Renal cortex interstitium (tissue), 11 donors: ENCODE results near the gene SMYD2. TPM values are rescaled to one million over a fixed set of nuclear protein-coding genes. Genes with fewer than 3 reads are reported as not detected.

Experiments used
- DNase-seq, 11 donors: peaks; one replicate each; pipeline ENCODE4 v3.0.0-alpha.2; 2013; ENCODE audit warnings: low read depth in 9 of 11, low spot score in 4 of 11; ENCODE audit errors: extremely low read depth in 1 of 11
- polyA plus RNA-seq, 3 donors: library from polyadenylated mRNA; unstranded; fragments of 120-200 nt; gene quantifications; one replicate each; pipeline ENCODE4 v1.2.1, GENCODE V29; 2013; ENCODE audit not compliant: insufficient read length in 3 of 3

SMYD2 gene
- polyA plus RNA-seq, 3 donors, result 40.3 to 57.0 (median 44.0) TPM

DNA sequence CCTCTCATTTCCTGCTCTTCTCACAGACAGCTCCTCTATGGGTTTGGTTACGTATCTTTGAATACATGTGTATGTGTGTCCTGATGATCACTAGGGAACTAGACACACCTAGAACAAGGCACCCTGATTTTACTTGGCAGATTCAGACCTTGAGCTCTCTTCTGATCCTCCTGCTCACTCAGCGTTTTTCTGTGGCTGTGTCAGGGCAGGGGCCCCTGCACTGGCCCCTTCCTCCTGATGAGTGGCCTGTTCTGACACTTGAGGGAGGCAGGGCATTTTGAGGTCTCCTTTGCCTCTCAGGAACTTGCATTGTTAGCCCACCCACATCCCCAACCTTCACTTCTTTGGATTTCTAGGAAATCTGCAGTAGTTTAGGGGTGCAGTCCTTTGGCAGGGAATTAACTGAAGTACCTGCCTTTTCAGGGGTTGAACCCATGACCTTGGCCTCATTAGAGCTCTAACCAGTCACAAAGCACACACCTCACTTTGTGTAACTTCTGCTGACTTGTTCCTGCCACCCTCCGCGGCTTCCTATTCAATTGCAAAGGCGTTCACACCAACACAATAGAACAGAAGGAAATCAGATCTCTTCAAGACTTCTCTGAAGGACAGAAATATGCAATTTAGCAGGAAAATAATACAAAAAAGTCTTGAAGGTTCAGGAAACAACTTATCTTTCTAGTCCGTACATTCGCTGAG, 8.8 kb downstream of the SMYD2 start:
- DNase-seq, result no peak

DNA sequence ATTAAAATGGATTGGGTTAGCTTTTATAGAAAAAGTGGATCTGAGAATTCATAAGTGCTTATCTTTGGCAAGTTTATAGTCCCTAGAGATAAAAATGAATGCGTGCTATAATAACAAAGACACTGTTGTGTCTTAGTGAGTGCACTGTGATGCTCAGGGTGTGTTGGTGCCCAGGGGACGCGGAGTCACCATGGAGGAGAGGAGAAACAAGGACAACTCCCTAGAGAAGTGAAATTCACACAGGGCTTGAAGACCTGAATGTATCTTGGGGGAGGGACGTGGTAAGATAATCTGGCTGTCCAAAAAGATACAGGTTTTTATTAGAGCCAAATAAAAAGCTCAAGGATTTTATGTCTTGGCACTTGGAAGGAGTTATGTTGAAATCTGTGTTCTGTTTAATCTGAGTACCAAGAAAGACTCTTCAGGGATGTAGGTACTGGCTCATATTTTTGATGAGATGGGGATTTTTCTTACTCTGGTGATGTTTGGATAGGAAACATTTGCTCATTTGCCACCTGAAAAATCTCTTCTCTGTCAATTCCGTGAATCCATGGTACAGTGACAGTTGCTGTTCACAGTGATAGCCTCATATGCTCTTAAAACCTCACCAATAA, 9.6 kb downstream of the SMYD2 start:
- no peak for DNase-seq

DNA sequence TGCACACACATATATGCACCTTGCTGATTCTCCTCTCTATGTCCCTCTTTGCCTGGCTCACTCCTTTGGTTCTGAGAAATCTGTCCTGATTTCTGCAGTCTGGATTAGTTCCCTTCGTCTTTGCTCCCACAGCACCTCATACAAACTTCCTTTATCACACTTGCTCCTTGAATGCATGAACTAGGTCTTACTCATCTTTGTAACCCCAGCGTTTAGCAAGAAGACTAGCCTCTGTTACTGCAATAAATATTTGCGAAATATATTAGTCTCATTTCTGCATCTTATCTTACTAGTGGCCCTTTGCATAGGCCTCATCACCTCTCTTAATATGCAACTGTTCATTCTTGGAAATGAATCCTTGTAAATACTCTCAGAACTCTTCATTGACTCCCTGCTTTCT, 11.4 kb downstream of the SMYD2 start:
- no peak for DNase-seq

DNA sequence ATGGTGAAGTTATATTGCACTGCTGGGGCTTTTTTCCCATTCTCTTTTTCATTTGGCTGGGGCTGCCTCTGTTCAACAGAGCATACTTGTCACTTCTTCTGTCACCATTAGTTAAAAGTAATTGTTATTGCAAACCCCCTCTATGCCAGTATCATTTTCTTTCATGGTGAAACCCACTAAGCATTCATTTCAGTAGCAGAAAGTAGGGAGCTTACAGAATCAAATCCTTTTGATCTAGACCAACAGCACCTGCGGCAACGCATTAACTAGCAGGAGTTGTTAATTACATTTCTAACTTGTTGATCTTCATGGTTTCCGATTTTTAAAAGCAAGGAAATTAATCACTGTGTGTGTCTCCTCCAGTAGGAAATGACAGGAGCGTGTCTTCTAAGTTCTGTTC, 15.0 kb downstream of the SMYD2 start:
- no peak for DNase-seq

DNA sequence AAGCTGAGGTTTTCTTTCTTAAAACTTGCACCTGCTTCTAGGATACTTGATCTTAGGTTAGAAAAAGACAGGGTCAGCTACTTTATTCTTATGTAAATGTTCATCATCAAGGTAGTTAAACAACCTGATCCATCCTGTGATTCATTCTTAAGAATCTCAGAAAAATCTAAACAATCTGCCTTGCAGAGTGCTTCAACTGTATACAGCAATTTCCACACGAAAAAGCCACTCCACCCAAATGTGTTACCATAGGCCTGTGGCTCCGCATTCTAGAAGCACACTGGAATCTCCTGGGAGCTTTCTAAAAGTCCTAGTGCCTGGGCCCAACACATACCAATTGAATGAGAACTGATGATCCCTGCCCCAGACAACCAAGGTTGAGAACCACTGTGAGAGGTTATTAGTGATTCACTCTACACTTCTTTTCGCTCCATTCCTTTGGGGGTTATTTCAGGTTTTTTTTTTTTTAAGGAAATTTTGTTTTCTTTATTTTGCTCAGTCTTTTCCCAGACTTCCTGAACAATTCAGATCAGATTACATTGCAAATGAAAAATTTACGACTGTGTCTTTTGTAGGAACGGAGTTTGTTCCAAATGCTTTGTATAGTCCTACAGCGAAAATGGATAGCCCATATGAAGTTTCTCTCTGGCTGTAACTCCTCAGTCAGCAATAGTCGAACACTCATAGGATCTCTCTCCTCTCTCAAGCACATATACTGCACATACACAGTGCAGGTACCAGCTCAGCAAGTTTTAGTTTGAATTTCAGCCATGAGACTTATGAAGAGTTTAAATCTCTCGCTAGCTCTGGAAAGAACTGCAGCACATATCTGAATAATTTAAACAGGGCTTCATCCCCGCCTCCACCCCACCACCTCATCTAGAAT, 16.1 kb downstream of the SMYD2 start:
- peak in 3 of 11 donors; percentile 23 to 50 (median 33) for DNase-seq

DNA sequence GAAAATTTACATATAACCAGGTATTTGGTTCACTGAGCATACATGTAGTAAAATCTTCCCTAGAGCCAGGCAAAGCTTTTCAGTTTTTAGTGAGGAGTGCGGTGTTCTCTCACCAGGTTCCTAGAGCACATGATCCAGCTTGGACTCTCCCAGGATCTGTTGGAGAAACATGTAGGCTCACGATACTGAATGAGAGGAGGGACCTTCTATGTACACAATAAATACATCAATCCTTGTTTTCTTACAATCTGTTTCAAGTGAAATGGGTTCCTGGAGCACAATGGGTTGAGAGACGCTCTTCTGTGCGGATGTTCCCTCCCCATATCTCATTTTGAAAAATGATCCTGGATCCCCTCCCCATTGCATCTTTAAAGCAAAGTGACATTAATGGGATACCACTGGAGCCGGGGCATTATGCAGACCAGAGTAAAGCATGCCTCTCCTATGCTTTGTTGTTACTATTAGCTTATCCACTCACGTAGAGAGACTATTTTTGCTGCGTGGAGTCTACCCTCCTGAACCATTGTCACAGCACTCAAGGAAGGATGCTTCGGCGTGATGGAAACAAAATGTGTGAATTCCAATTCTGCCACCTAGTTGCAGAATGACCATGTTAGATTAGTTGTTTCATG, 19.3 kb downstream of the SMYD2 start:
- DNase-seq, result no peak

DNA sequence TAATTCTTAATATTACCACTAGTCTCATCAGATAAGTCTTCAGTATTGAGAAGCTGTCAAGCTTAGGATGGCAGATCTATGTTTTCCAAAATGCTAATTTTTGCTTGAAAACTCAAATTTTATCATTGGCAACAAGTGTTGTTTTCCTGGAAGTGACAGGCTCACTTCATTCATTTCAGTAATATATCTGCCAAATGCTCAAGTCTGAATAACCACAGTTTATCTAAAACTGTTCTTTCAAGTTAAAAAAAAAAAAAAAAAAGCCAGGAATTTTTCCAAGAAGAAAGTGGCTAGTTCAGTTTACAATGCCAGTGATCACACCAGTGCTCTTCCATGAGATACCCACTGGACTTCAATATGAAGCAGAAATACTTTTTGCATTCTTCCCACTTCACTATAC, 20.6 kb downstream of the SMYD2 start:
- DNase-seq, result no peak

DNA sequence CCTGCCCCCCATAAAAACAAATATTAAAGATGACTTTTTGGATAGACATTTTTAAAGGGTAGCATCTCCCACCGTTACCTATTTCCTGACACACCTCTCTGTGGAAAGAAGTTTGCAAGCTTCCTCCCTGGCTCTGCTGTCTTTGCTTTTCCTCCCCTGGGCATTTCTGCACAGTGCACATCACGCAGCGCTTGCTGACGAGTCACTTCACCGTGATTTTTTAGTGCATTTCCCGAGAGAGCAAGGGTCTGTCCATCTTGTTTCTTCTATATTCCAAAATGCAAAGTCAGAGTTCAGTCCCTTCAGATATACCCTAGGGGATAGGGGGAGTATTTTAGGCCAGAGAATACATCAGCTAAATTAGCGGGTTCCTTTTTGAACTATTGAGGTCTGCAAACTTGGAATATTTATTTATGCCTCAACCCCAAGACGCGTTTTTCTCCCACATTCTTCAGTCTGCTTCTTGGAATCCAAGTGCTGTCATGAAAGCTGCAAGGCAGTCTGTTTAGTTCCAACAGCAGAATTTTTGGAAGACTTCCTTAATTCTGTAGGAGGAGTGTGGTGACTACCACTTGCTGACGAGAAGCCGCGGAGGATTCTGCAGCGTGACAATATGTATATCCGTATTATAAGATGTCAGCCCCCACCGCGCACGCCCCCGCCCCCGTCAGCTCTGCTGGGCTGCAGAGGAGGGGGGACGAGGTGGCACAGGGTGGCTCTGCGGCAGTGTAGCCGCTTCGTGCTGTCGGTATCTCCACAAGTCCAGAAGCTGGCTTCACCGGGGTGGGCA, 22.4 kb downstream of the SMYD2 start:
- DNase-seq, result no peak

DNA sequence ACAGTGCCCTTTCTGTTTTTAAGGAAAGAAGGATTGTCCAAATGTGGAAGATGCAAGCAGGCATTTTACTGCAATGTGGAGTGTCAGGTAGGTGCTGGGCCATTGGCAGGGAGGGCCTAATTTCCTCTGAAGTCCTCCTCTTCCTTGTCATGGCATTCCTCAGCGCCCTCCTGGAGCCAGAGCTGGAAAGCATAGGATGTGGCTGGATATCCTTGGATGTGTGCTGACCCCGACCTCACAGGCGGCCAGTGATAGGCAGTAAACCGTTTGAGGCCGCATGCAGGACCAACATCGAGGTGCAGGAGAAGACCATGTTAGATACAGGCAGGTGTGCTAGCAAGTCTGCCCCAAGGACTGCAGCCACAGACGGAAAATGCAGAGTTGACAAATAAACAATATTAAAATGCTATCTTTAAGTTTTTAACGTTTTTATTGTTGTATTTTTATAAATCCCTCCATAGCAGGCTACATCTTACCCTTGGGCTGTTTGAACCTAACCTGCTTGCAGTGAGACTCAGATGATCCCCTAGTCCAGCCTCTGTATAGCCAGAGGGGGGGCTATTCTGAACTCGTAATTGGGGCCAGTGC, 24.3 kb downstream of the SMYD2 start:
- no peak for DNase-seq

DNA sequence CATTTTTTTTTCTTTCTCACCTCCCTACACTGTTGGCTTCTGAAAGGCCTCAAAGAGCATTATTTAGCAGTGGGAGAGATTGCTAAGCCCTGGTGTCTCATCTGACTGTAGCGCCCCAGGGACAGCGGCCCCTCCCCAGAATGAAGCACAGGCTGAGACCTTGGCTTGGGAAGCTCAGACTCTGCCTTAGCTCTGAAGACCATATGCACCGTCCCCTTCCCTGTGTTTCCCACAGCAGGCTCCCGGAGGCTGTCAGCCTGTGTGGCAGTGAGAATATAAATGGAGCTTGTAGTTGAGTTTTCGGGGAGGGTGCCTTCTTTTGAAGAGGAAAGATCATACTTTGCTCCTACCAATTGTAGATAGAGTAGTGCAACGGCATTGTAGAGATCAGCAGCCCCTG, 25.3 kb downstream of the SMYD2 start:
- DNase-seq, result no peak

DNA sequence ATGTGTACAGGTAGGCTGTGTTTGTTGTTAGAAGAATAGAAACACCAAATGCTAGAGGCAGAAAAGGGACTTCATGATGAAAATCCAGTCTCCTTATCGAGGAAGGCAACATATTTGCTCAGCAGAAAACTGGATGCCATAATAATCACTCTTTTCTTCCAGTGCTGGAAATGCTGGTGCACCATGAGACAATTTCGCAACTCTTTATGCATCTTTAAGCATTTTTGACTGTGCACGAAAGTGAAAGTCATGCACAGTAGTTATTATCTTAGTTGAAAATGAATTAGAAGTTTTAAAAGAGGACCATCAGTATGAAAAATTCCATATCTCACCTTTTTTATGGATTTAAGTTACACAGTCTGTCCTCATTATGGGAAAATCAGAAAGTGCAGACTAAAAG, 29.1 kb downstream of the SMYD2 start:
- no peak for DNase-seq

DNA sequence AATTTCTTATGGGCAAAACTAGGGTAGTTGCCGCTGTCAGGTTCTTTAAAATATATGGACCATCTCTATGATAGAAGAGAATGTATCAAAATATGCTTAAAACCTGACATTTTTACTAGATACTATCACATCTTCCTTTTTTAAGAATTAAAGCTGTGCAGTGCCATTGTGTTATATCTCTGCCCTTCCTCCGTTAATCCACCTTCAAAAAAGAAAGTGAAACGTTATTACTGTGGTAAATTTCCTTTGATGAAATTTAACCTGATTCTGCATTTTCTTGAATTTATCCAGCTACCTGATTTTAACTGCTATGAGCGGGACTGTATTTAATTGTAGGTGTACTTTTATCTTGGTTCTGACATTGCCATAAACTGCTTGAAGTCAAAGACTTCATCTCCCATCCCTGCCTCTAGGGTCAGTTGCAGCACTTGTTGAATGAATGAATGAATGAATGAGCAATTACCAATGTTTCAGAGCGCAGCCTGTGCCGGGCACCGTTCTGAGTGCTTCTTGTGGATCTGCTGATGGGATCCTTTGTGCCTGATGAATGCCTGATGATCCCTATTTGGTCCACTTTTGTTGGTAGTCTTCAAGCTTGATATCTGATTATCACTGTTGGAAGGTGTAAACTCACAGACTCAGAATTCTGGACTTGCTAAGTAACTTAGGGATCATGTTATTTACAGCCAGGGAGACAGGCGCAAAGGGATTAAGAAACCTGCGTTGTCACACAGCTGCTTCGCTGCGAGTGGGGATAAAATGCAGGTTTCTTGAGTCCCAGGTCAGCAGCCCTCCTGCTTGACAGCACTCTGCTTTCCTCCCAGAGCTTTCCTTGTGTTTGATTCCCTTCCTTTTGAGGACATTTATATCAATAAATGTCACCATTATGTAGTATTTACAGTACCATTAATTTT, 30.1 kb downstream of the SMYD2 start:
- DNase-seq, result no peak

DNA sequence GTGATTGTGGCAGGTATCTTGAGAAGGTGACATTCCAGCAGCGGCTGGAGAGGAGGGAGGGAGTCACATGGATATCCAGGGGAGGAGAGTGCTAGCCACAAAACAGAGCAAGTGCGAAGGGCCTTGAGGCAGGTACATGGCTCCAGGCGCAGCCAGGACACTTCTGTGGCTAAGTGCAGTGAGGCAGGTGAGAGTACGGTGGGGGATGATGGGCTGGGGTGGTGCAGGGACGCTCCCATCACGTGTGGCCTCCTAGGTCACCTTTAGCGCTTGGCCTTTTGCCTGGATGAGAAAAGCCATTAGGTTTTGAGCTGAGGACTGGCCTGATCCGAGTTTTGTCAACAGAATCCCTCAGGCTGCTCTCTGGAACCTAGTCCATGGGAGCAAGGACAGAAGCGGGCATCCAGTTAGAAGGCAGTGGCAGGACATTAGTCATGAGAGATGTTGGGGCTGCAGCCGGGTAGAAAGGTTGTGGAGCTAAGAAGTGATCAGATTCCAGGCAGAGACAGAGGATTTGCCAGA, 31.6 kb downstream of the SMYD2 start:
- no peak for DNase-seq

DNA sequence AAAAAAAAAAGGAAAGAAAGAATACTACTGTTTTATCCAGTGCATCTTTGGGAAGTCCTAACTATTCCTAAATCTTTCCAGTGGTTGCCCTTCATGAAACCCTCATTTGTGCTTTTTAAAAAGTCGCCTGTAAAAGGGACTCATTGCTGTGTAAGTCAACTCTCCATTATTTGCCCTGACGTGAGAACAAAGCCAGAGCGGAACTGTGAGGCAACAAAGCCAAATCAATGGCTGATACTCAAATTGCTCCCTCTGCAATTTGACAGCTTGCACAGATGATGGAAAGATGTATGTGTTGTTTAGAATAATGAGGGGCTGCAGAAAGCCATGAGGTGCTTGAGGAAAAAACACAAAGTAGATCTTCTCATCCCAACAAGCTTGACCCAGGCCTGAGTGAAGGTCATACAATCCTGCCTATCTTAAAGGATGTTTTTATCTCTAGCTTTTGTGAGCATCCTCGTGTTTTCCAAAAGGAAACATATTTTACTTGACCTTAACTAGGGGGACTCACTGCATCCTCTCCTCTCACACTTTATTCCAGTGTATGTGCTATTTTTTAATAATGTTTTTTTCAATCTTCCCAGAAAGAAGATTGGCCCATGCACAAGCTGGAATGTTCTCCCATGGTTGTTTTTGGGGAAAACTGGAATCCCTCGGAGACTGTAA, 33.4 kb downstream of the SMYD2 start:
- no peak for DNase-seq

DNA sequence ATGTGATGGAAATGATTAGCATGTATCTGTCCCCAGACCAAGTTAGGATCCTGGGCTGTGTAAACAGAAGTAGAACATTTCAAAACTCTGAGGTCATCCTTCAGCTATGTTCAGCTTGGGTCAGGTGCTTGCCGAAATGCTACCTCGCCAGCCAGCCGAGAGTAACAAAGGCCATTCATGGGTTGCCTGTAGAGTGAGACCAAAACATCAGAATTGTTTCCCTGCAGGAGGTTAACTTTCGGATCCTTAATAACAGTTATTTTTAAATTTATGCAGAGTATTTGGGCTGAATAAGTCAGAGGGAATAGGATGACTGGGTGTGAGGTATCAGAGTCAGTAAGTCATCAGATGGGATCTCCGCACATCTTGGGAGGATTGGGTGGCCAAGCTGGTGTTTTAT, 35.6 kb downstream of the SMYD2 start:
- no peak for DNase-seq

DNA sequence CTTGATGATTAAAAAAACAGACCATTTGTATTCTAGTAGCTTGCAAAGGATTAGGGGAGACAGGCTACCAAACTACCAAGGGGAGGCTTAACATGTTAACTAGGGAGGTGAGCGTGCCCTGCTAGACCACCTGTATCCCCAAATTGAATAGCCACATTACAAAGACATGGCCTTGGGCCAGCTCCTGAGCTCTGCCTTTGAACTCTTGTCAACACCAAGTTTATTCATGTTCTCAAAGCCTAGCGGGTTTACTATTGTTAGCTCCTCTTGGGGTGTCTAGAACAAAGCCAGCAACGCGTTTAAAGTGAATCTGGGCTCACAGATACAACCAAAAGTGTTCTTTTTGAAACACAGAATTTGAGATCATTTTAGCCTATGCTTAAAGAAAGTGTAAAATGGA, 36.3 kb downstream of the SMYD2 start:
- no peak for DNase-seq

DNA sequence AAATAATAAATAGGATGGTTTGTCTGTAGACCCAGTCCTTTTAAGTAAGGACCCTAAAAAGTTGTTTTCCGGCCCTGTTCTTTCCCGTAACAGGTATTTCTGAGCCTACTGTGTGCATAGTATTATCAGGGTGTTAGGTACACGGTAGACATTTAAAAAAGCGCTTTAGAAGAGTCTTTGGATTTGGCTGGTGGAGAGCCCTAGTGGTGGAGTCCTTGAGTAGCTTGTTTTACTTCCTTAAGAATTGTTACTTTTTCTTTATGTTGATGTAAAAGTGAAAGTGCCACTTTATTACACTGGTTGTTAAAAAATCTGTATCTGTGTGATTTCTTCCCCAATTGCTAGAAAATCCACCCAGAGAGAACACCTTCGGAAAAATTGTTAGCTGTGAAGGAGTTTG, 36.8 kb downstream of the SMYD2 start:
- no peak for DNase-seq
